IMR-90 (cell line): ENCODE results near the gene HOXC13. TPM values are rescaled to one million over a fixed set of nuclear protein-coding genes. Genes with fewer than 3 reads are reported as not detected.

Source experiments
- ATAC-seq: fragments of 200-7000 bp; cut with Tn5 transposase; 2 replicates; pipeline ENCODE4 v1.9.1; 2020; ENCODE audit warnings: low read depth, mild to moderate bottlenecking, moderate library complexity
- BruUV-seq: library from RNA; stranded (reverse); fragments of 400-500 nt; replicated peaks from 2 replicates; lab custom pipeline; 2021; lab: Mats Ljungman, UMichigan
- CTCF ChIA-PET: fragments of 300-600 bp; formaldehyde crosslinking; extraction: SDS; loops from one replicate; lab custom pipeline; 2021; ENCODE audit warnings: antibody characterized with exemption; lab: Yijun Ruan, JAX
- POLR2A ChIA-PET: fragments of 300-600 bp; sonication (Branson Sonifier 250); formaldehyde crosslinking; loops from one replicate; lab custom pipeline; 2022; ENCODE audit warnings: antibody characterized with exemption; ENCODE audit not compliant: unreplicated experiment; lab: Charles Lee
- DNase-seq: peaks from one replicate; pipeline ENCODE4 v3.0.0; 2013
- H2AFZ ChIP-seq: replicated peaks from 2 replicates; pipeline ENCODE3; 2013; ENCODE audit warnings: low read length, mild to moderate bottlenecking; ENCODE audit not compliant: poor library complexity
- H2AK5ac ChIP-seq: 2 replicates; pipeline ENCODE4 v1.6.1; 2013; ENCODE audit warnings: low read depth, low read length, inconsistent platforms
- H2AK9ac ChIP-seq: replicated peaks from 2 replicates; pipeline ENCODE3; 2013; ENCODE audit warnings: mild to moderate bottlenecking, low read depth, low read length, moderate library complexity; ENCODE audit not compliant: poor library complexity
- H2BK120ac ChIP-seq: 2 replicates; pipeline ENCODE4 v1.6.1; 2013; ENCODE audit warnings: low read depth, low read length, inconsistent platforms
- H2BK15ac ChIP-seq: 3 replicates; pipeline ENCODE4 v1.6.1; 2013; ENCODE audit warnings: low read depth, low read length, inconsistent platforms
- H2BK20ac ChIP-seq: 2 replicates; pipeline ENCODE4 v1.6.1; 2013; ENCODE audit warnings: low read depth, mild to moderate bottlenecking, inconsistent platforms, low read length, moderate library complexity
- H2BK5ac ChIP-seq: 2 replicates; pipeline ENCODE4 v1.6.1; 2013; ENCODE audit warnings: mild to moderate bottlenecking, low read depth, low read length, inconsistent platforms; ENCODE audit not compliant: poor library complexity, severe bottlenecking
- H3K14ac ChIP-seq: replicated peaks from 2 replicates; pipeline ENCODE4 v1.6.1; 2013; ENCODE audit warnings: low read depth, low read length, inconsistent platforms
- H3K18ac ChIP-seq: 2 replicates; pipeline ENCODE4 v1.6.1; 2013; ENCODE audit warnings: low read depth, low read length, control low read depth
- H3K23ac ChIP-seq: 2 replicates; pipeline ENCODE4 v1.6.1; 2013; ENCODE audit warnings: low read depth, low read length, inconsistent platforms
- H3K27ac ChIP-seq: 2 replicates; pipeline ENCODE4 v1.5.1; 2013; ENCODE audit warnings: mild to moderate bottlenecking, control low read depth, low read length; ENCODE audit not compliant: insufficient read depth
- H3K27me3 ChIP-seq: 2 replicates; pipeline ENCODE4 v1.6.1; 2013; ENCODE audit warnings: low read length; ENCODE audit not compliant: control insufficient read depth, insufficient read depth
- H3K36me3 ChIP-seq: 2 replicates; pipeline ENCODE4 v1.6.1; 2013; ENCODE audit warnings: low read length, mixed read lengths; ENCODE audit not compliant: control insufficient read depth, insufficient read depth
- H3K4ac ChIP-seq: 2 replicates; pipeline ENCODE4 v1.6.1; 2013; ENCODE audit warnings: low read depth, low read length, inconsistent platforms
- H3K4me1 ChIP-seq: 2 replicates; pipeline ENCODE4 v1.6.1; 2013; ENCODE audit warnings: low read length, mixed read lengths; ENCODE audit not compliant: control insufficient read depth, insufficient read depth
- H3K4me2 ChIP-seq: 2 replicates; pipeline ENCODE4 v1.6.1; 2013; ENCODE audit warnings: low read depth, mild to moderate bottlenecking, control low read depth, low read length, moderate library complexity
- H3K4me3 ChIP-seq: 2 replicates; pipeline ENCODE4 v1.5.1; 2013; ENCODE audit warnings: low read depth, mild to moderate bottlenecking, control low read depth, low read length, moderate library complexity; ENCODE audit not compliant: insufficient read depth
- H3K56ac ChIP-seq: 2 replicates; pipeline ENCODE4 v1.6.1; 2013; ENCODE audit warnings: low read length, inconsistent platforms; ENCODE audit not compliant: insufficient read depth; ENCODE audit errors: extremely low read depth
- H3K79me1 ChIP-seq, 2 experiments: 2 replicates each; pipeline ENCODE4 v1.6.1; 2013; ENCODE audit warnings: low read length in 2 of 2, inconsistent platforms in 1 of 2, low read depth in 1 of 2
- H3K9ac ChIP-seq: 2 replicates; pipeline ENCODE4 v1.6.1; 2013; ENCODE audit warnings: low read depth, low read length, control low read depth
- H3K9me1 ChIP-seq: 2 replicates; pipeline ENCODE4 v1.6.1; 2013; ENCODE audit warnings: low read length, inconsistent platforms; ENCODE audit not compliant: insufficient read depth
- H3K9me3 ChIP-seq: 2 replicates; pipeline ENCODE4 v1.6.1; 2013; ENCODE audit warnings: low read length; ENCODE audit not compliant: control insufficient read depth, insufficient read depth
- H4K20me1 ChIP-seq: 2 replicates; pipeline ENCODE4 v1.6.1; 2013; ENCODE audit warnings: low read length, inconsistent platforms; ENCODE audit not compliant: insufficient read depth
- H4K5ac ChIP-seq: 2 replicates; pipeline ENCODE4 v1.6.1; 2013; ENCODE audit warnings: mild to moderate bottlenecking, low read depth, low read length, control low read depth
- H4K8ac ChIP-seq, 2 experiments: 2 replicates each; pipeline ENCODE4 v1.6.1; 2013; ENCODE audit warnings: low read depth in 2 of 2, low read length in 2 of 2, control low read depth in 1 of 2, inconsistent platforms in 1 of 2
- H4K91ac ChIP-seq: 2 replicates; pipeline ENCODE4 v1.6.1; 2013; ENCODE audit warnings: low read depth, low read length, inconsistent platforms; ENCODE audit not compliant: insufficient read depth
- ELK1 ChIP-seq: fragments of 150-350 bp; IDR thresholded peaks from 2 replicates; pipeline ENCODE4 v1.6.1; 2016; ENCODE audit warnings: low read depth, mild to moderate bottlenecking, low read length, moderate library complexity, borderline replicate concordance
- NFE2L2 ChIP-seq: fragments of 150-350 bp; IDR thresholded peaks from 2 replicates; pipeline ENCODE4 v1.6.1; 2016; ENCODE audit warnings: low read depth, mild to moderate bottlenecking, low read length
- RCOR1 ChIP-seq: IDR thresholded peaks from 2 replicates; pipeline ENCODE4 v1.6.1; 2012; ENCODE audit warnings: mild to moderate bottlenecking, low read length, improper control_type of control experiment; ENCODE audit not compliant: insufficient replicate concordance
- SMC3 ChIP-seq: fragments of 150-350 bp; IDR thresholded peaks from 2 replicates; pipeline ENCODE4 v1.6.1; 2016; ENCODE audit warnings: low read depth, mild to moderate bottlenecking, antibody characterized with exemption, low read length, moderate library complexity
- USF2 ChIP-seq: fragments of 150-350 bp; IDR thresholded peaks from 2 replicates; pipeline ENCODE4 v1.6.1; 2017; ENCODE audit warnings: mild to moderate bottlenecking, antibody characterized with exemption, low read length, low read depth
- WGBS, 2 experiments: methylation state at CpG; one replicate each; pipeline versions ENCODE4 v1.1.5 to v1.1.7; 2013; ENCODE audit warnings: missing lambda C conversion rate in 2 of 2; ENCODE audit not compliant: insufficient read length in 1 of 2; ENCODE audit errors: extremely low coverage in 2 of 2; 5-methylcytosine and 5-hydroxymethylcytosine counted together
- dilution Hi-C: fragments of 300-500 bp; cut with HindIII; formaldehyde crosslinking; loops from one replicate; pipeline ENCODE4 v1.14.3; 2018; ENCODE audit warnings: low sequenced_read_pairs; ENCODE audit not compliant: unreplicated experiment
- in situ Hi-C: fragments of 300-500 bp; cut with MboI; formaldehyde crosslinking; loops from 3 replicates; pipeline ENCODE4 v1.14.3; 2019; ENCODE audit warnings: low sequenced_read_pairs, inconsistent platforms, mixed read lengths
- intact Hi-C: fragments of 100-400 bp; cut with micrococcal nuclease; formaldehyde crosslinking; loops from 2 replicates; pipeline ENCODE4 v1.10.0; 2022
- polyA plus RNA-seq, 3 experiments: library from polyadenylated mRNA; depleted of rRNA; stranded (reverse); fragments of >200 nt; gene quantifications; 2 replicates each; pipeline ENCODE4 v1.2.3, GENCODE V29; 2012; ENCODE audit warnings: low replicate concordance in 1 of 3
- total RNA-seq: library from RNA; depleted of rRNA; stranded (reverse); fragments of >200 nt; gene quantifications from 2 replicates; pipeline ENCODE4 v1.2.3, GENCODE V29; 2012

HOXC13 gene
- total and polyA plus RNA-seq, 2 of the 4 experiments (the other 2 are of a cell fraction): not detected

DNA sequence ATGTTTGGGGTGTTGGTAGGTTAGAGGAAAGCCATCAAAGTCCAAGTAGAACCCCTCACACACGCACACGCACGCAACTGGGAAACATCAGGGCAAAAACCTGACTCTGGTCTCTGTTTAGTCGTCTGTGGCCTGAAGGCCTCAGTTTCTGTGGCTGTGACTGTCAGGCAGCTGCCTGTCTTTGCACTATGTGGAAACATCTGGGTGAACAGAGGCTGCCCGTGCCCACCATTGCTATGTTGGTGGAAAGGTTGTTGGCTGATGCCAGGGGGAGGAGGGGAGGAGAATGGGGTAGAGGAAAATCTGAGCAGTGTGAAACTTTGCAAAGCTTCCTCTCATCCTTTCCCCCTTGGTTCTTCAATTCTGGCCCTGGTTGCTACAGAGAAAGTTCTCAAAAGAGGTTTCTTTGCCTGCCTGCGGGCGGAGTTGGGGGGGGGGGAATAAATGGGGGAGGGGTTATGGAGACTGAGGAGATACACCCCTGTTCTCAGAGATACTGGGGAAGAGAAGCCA lies 53.8 kb downstream of the HOXC13 start:
- H3K27me3 ChIP-seq: peaks cover 98% of the 10 kb centered on the region
- H2BK120ac ChIP-seq: no peak overlapping the region
- no peak overlapping the region for H4K91ac ChIP-seq
- peaks cover 13% of the 10 kb centered on the region for H3K9me3 ChIP-seq
- no TSS peak for BruUV-seq
- in situ Hi-C loops (loop anchor here (10.0 kb wide), 2 partner anchors 228 to 382 kb away; no protein-coding TSS in a partner anchor), dilution Hi-C loops (no loop called here), intact Hi-C loops (no loop called here)
- no peak overlapping the region for H3K23ac ChIP-seq
- no peak overlapping the region for H2AK5ac ChIP-seq
- H3K4me3 ChIP-seq: no peak overlapping the region
- H2AK9ac ChIP-seq: no peak overlapping the region
- 0% methylated on average over 1 of the region's 7 CpGs; no CpG with 5 or more reads in 1 of the 2 experiments for WGBS, 2 experiments
- no peak overlapping the region for H3K9ac ChIP-seq
- H2AFZ ChIP-seq: no peak overlapping the region
- H3K4me2 ChIP-seq: no peak overlapping the region
- H3K79me1 ChIP-seq: no peaks in the 10 kb centered on the region
- H3K36me3 ChIP-seq: no peaks in the 10 kb centered on the region
- H2BK15ac ChIP-seq: no peak overlapping the region
- no peak overlapping the region for H2BK20ac ChIP-seq
- no peak overlapping the region for H3K27ac ChIP-seq
- no peak overlapping the region for H4K5ac ChIP-seq
- no peak overlapping the region for H3K4ac ChIP-seq
- no peak overlapping the region for H4K8ac ChIP-seq
- ATAC-seq (no peak), DNase-seq (no peak)
- H2BK5ac ChIP-seq: no peak overlapping the region
- no peaks in the 10 kb centered on the region; the same call in 1 of the 2 replicates for H4K20me1 ChIP-seq
- ChIA-PET POLR2A (no interaction called here), CTCF (no interaction called here)
- H3K18ac ChIP-seq: no peak overlapping the region
- H3K4me1 ChIP-seq: peaks cover 3% of the 10 kb centered on the region; the same call in 1 of the 2 replicates
- no peak overlapping the region for H3K14ac ChIP-seq
- H3K56ac ChIP-seq: no peak overlapping the region
- no peaks in the 10 kb centered on the region for H3K9me1 ChIP-seq
- TF ChIP-seq ELK1: no peak
- TF ChIP-seq USF2: no peak
- TF ChIP-seq SMC3: no peak
- no peak for TF ChIP-seq RCOR1
- no peak for TF ChIP-seq NFE2L2
